Karpas-422 (cell line): ENCODE measurements around the gene DDX19B. TPM values are rescaled to one million over a fixed set of nuclear protein-coding genes. Genes with fewer than 3 reads are reported as not detected.
"Not testable (repeated sequence)": the region's sequence is repeated elsewhere in the genome, so short reads cannot be mapped to it uniquely, and the experiment has no call there.

Experiments used
- DNase-seq: peaks from one replicate; pipeline ENCODE4 v3.0.0-alpha.2; 2015
- H2AFZ ChIP-seq: fragments of 200-600 bp; sonication (generic); 2 replicates; pipeline ENCODE4 v1.6.1; 2014; ENCODE audit warnings: antibody characterized with exemption, low read length, mixed read lengths
- H3K27ac ChIP-seq: fragments of 200-600 bp; sonication (generic); 2 replicates; pipeline ENCODE4 v1.5.1; 2014; ENCODE audit warnings: mild to moderate bottlenecking, low read length, moderate library complexity
- H3K27me3 ChIP-seq: fragments of 200-600 bp; sonication (generic); 2 replicates; pipeline ENCODE4 v1.6.1; 2014; ENCODE audit warnings: low read length, mixed read lengths
- H3K36me3 ChIP-seq: fragments of 200-600 bp; sonication (generic); 2 replicates; pipeline ENCODE4 v1.6.1; 2014; ENCODE audit warnings: low read length, mixed read lengths; ENCODE audit not compliant: insufficient read depth
- H3K4me1 ChIP-seq: fragments of 200-600 bp; sonication (generic); 2 replicates; pipeline ENCODE4 v1.6.1; 2014; ENCODE audit warnings: mild to moderate bottlenecking, low read length, mixed read lengths
- H3K4me2 ChIP-seq: fragments of 200-600 bp; sonication (generic); 2 replicates; pipeline ENCODE4 v1.6.1; 2014; ENCODE audit warnings: low read length, low read depth, mild to moderate bottlenecking; ENCODE audit not compliant: poor library complexity, severe bottlenecking
- H3K4me3 ChIP-seq: fragments of 200-600 bp; sonication (generic); 2 replicates; pipeline ENCODE4 v1.5.1; 2014; ENCODE audit warnings: mild to moderate bottlenecking, antibody characterized with exemption, low read length, mixed read lengths
- H3K79me2 ChIP-seq: fragments of 200-600 bp; sonication (generic); 2 replicates; pipeline ENCODE4 v1.6.1; 2014; ENCODE audit warnings: mild to moderate bottlenecking, low read length, mixed read lengths
- H3K9ac ChIP-seq: fragments of 200-600 bp; sonication (generic); 2 replicates; pipeline ENCODE4 v1.6.0; 2014; ENCODE audit warnings: low read length
- H3K9me2 ChIP-seq: fragments of 200-600 bp; sonication (generic), shearing (Covaris generic); replicated peaks from 2 replicates; pipeline ENCODE4 v1.6.0; 2014; ENCODE audit warnings: mild to moderate bottlenecking, low read length, moderate library complexity; ENCODE audit not compliant: insufficient read depth
- H3K9me3 ChIP-seq: fragments of 300-700, 200-600 bp; sonication (generic); 2 replicates; pipeline ENCODE4 v1.6.1; 2014; ENCODE audit warnings: low read length, mixed read lengths
- H4K20me1 ChIP-seq: fragments of 200-600 bp; sonication (generic); 2 replicates; pipeline ENCODE4 v1.6.1; 2014; ENCODE audit warnings: mild to moderate bottlenecking, antibody characterized with exemption, low read length, low read depth; ENCODE audit not compliant: insufficient read depth
- total RNA-seq: library from RNA; depleted of rRNA; stranded (reverse); fragments of >200 nt; shearing (Covaris generic); gene quantifications from 2 replicates; pipeline ENCODE4 v1.2.3, GENCODE V29; 2014; ENCODE audit warnings: low replicate concordance

Gene DDX19B
- total RNA-seq, 1 experiment from 2014 or later = 63.7 TPM

DNA sequence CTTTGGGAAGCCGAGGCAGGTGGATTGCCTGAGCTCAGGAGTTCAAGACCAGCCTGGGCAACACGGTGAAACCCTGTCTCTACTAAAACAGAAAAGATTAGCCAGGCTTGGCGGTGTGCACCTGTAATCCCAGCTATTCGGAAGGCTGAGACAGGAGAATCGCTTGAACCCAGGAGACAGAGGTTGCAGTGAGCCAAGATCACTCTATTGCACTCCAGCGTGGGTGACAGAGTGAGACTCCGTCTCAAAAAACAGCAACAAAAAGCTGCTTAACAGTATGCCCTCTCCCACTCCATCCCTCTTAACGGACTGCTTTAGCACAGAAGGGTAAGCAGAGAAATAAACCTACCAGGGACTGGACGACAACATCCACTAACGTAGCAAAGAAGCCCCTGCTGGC lies 31.1 kb upstream of the DDX19B start:
- not testable (repeated sequence) for H3K4me2 ChIP-seq, H3K9me3 ChIP-seq, H3K9me2 ChIP-seq, H3K79me2 ChIP-seq, H3K27me3 ChIP-seq, H3K4me3 ChIP-seq, H3K9ac ChIP-seq, H2AFZ ChIP-seq, H3K27ac ChIP-seq, DNase-seq, H4K20me1 ChIP-seq, H3K4me1 ChIP-seq
- H3K36me3 ChIP-seq = peaks cover 46% of the 10 kb centered on the region

DNA sequence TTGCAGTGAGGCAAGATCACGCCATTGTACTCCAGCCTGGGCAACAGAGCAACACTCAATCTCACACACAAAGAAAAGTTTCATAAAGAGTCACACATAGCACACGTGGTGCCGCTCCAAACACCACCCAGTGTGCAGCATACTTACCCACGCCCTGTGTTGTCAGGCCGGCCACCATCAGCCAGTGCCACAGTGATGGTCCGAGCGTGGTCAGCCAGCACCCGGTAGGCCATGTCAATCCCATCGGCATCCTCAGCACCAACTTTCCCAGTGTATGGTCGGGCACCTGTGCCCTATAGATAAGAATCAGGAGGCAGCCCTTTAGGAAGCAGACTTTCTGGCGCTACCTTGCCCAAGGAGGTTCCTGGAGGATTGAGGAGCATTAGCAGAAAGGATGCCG lies 29.5 kb upstream of the DDX19B start:
- H3K4me3 ChIP-seq = no peak overlapping the region
- no peak overlapping the region for H3K4me2 ChIP-seq
- no peaks in the 10 kb centered on the region for H3K79me2 ChIP-seq
- no peak overlapping the region for H2AFZ ChIP-seq
- no peaks in the 10 kb centered on the region for H4K20me1 ChIP-seq
- H3K4me1 ChIP-seq = no peaks in the 10 kb centered on the region
- no peaks in the 10 kb centered on the region for H3K9me2 ChIP-seq
- H3K27ac ChIP-seq = no peak overlapping the region
- H3K27me3 ChIP-seq = no peaks in the 10 kb centered on the region
- no peak overlapping the region for H3K9ac ChIP-seq
- H3K36me3 ChIP-seq = peaks cover 48% of the 10 kb centered on the region
- DNase-seq = no peak
- H3K9me3 ChIP-seq = no peaks in the 10 kb centered on the region

DNA sequence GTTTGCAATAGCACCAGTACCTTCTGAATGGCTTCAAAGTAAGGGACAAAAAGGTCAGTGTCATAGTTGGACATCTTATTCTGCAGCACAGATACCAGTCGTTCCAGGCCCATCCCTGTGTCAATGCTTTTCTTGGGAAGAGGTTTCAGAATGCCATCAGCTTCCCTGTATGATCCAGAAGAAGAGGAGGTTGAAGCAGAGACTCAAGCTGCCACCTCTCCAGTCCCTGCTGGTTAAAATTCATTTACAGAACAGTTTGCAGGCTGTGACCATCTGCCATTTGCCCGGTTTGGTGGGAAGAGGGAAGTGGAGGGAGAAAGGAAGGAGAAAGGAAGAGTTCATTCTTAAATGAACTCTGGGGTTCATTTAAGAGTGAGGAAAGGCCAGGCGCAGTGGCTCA lies 28.8 kb upstream of the DDX19B start:
- Histone ChIP-seq H3K4me1 (no peaks in the 10 kb centered on the region), H3K4me2 (no peak overlapping the region), H2AFZ (no peak overlapping the region), H3K27me3 (no peaks in the 10 kb centered on the region), H3K9ac (no peak overlapping the region), H3K4me3 (no peak overlapping the region), H4K20me1 (no peaks in the 10 kb centered on the region), H3K79me2 (no peaks in the 10 kb centered on the region), H3K36me3 (peaks cover 41% of the 10 kb centered on the region), H3K27ac (no peak overlapping the region), H3K9me2 (no peaks in the 10 kb centered on the region), H3K9me3 (no peaks in the 10 kb centered on the region)
- DNase-seq = no peak

DNA sequence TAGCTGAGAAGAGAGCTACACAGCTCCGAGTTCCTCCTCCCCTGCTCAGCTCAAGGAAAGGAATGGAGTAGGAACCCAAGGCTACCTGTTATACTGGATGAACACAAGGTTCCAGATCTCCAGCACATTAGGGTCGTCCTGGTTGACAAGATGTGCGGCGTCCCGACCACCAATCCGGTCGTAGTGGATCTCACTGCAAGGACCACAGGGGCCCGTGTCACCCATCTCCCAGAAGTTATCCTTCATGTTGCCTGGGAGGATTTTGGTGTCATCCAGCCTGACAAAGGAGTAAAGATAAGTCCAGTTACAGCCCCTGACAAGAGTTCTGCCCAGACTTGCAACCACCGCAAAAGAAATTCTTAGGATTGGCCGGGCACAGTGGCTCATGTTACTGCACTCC lies 27.3 kb upstream of the DDX19B start:
- no peak overlapping the region for H3K4me3 ChIP-seq
- no peak overlapping the region for H3K9ac ChIP-seq
- H3K27me3 ChIP-seq = no peaks in the 10 kb centered on the region
- H3K4me1 ChIP-seq = no peaks in the 10 kb centered on the region
- H2AFZ ChIP-seq = no peak overlapping the region
- H3K27ac ChIP-seq = no peak overlapping the region
- H3K36me3 ChIP-seq = peaks cover 41% of the 10 kb centered on the region
- H3K79me2 ChIP-seq = no peaks in the 10 kb centered on the region
- no peak overlapping the region for H3K4me2 ChIP-seq
- DNase-seq = no peak
- H3K9me2 ChIP-seq = no peaks in the 10 kb centered on the region
- no peaks in the 10 kb centered on the region for H4K20me1 ChIP-seq
- H3K9me3 ChIP-seq = no peaks in the 10 kb centered on the region

DNA sequence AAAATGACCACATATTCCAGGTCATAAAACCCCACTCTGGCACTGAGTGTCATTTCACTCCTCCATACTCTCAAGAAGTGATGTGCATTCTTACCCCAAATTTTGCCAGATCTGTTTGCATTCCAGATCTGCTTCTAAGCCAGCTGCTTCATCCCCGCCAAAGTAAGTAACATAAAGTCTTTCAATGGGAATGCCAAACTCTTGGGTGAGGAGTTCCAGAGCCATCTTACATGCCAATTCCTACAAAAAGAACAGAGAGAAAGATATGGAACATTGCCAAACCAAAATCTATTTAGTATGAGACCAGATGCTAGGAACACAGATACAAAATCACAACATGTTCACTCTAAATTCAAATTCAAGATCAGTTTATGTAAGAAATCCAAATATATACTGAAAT lies 22.6 kb upstream of the DDX19B start:
- no peak overlapping the region for H3K9ac ChIP-seq
- H3K36me3 ChIP-seq = peaks cover 41% of the 10 kb centered on the region
- no peak for DNase-seq
- no peak overlapping the region for H3K4me2 ChIP-seq
- H3K27me3 ChIP-seq = no peaks in the 10 kb centered on the region
- no peak overlapping the region for H3K27ac ChIP-seq
- H3K9me2 ChIP-seq = no peaks in the 10 kb centered on the region
- H3K4me1 ChIP-seq = no peaks in the 10 kb centered on the region
- no peaks in the 10 kb centered on the region for H3K9me3 ChIP-seq
- H3K79me2 ChIP-seq = peaks cover 11% of the 10 kb centered on the region; the same call in 1 of the 2 replicates
- H3K4me3 ChIP-seq = no peak overlapping the region
- 0 out of 2 replicates have a peak, but pooled peaks cover 3% of the 10 kb centered on the region for H4K20me1 ChIP-seq
- H2AFZ ChIP-seq = no peak overlapping the region

DNA sequence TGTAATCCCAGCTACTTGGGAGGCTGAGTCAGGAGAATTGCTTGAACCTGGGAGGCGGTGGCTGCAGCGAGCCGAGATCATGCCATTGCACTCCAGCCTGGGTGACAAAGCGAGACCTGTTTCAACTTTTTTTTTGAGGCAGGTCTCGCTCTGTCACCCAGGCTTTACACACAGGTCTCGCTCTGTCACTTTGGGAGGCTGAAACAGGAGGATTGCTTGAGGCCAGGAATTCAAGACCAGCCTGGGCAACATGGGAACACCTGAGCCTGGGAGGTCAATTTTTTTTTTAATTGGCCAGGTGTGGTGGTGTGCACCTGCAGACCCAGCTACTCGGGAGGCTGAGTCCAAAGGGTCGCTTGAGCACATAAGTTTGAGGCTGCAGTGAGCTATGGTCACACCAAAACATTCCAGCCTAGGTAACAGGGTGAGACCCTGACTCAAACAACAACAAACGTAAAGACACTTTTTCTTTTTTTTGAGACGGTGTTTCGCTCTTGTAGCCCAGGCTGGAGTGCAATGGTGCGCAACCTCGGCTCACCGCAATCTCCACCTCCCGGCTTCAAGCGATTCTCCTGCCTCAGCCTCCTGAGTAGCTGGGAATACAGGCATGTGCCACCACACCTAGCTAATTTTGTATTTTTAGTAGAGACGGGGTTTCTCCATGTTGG lies 11.5 kb upstream of the DDX19B start:
- not testable (repeated sequence) for H3K9me3 ChIP-seq, H2AFZ ChIP-seq, H3K27me3 ChIP-seq, H4K20me1 ChIP-seq, H3K9me2 ChIP-seq, DNase-seq
- Histone ChIP-seq H3K4me2 (peak overlapping the region; percentile 95), H3K27ac (peak overlapping the region; percentile 80), H3K36me3 (peaks cover 27% of the 10 kb centered on the region), H3K4me1 (peaks cover 17% of the 10 kb centered on the region), H3K4me3 (peak overlapping the region; percentile 97; the same call in 1 of the 2 replicates), H3K79me2 (peaks cover 45% of the 10 kb centered on the region), H3K9ac (peak overlapping the region; percentile 69)

DNA sequence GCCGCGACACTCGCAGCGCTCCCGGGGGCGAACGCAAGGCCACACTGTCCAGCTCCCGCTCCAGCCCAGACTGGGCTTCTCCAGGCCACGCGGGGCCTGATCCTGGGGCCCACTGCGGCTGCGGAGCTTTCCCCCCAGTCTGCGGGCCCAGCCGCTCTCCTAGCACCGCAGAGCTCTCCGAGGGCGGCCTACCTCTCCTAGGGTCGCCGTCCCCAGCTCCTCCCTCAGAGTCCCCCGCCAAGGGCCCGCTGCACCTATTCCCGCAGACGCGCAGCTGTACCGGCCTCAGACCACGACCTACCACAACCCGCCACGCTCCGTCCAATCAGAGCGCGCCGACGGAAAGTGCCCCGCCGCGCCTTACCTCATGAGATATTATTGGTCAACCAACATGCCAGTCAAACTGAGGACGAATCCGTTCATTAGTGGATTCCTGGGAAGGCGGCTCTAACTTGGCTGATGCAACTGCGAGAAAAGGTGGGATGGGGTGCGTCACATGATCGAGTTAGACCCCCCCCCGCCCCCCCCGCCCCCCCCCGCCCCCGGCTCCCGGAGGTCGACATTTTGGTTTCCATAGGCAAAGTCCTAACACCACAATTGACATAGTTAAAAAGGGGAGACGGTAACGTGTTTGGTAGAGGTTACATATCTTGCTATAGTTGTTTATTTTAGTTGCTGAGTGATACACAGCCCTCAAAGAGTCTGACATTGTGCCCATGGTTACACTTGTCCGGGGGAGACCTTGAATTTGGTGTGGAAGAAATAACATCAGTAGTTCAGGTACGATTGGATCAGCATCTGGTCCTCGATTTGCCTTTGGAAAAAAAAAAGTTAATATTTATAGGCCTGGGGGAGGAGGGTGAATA lies 9.5 kb upstream of the DDX19B start, which contains the start of gene AARS1:
TSS of gene AARS1 (minus strand) at position 278 of the 866 bp plus-strand sequence. CDS start 6,743 bp downstream, outside the sequence.
- Histone ChIP-seq H4K20me1 (no peaks in the 10 kb centered on the region), H3K36me3 (peaks cover 15% of the 10 kb centered on the region), H3K4me3 (peak within 1 kb of the TSS; percentile 97), H3K4me1 (peaks cover 17% of the 10 kb centered on the region), H3K9me2 (no peaks in the 10 kb centered on the region), H3K9me3 (no peaks in the 10 kb centered on the region), H3K27me3 (no peaks in the 10 kb centered on the region), H3K4me2 (peak within 1 kb of the TSS; percentile 95), H3K9ac (peak within 1 kb of the TSS; percentile 99), H3K27ac (peak within 1 kb of the TSS; percentile 94), H2AFZ (0 out of 2 replicates have a peak within 1 kb of the TSS, but pooled peaks have one; percentile 74), H3K79me2 (peaks cover 40% of the 10 kb centered on the region)
- peak; percentile 100 for DNase-seq

DNA sequence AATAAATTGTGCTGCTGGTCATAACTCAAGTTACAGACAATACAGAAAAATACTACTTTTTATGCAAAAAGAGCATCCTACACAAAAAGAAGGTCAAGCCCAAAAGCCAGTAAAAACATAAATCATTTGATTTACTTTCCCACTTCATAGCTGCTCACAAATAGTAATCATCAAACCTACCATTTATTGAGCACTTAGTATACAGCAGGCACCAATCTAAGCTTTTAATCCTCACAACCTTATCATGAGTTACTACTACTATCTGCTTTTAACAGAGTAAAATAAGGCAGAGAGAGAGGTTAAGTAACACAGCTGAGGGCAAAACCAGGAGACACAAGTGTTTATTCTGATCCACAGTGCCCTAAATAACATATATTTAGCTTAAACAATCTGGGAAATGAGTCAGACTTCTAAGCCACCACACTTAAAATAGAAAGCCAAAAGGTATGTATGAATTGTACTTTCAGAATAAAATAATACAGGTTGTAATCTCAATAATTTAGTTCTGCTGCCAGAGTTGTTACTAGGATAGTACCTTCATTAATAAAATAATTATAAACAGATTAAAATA lies 8.0 kb upstream of the DDX19B start:
- H2AFZ ChIP-seq = peak overlapping the region; percentile 91
- H3K9ac ChIP-seq = no peak overlapping the region

More for the DNA sequence above, 8.0 kb upstream of the DDX19B start:
- no peak overlapping the region for H3K4me3 ChIP-seq
- no peaks in the 10 kb centered on the region for H4K20me1 ChIP-seq
- peaks cover 25% of the 10 kb centered on the region for H3K79me2 ChIP-seq
- no peaks in the 10 kb centered on the region for H3K9me2 ChIP-seq
- H3K4me2 ChIP-seq = no peak overlapping the region
- H3K27ac ChIP-seq = peak overlapping the region; percentile 29; the same call in 1 of the 2 replicates
- DNase-seq = no peak
- H3K9me3 ChIP-seq = no peaks in the 10 kb centered on the region
- H3K27me3 ChIP-seq = no peaks in the 10 kb centered on the region
- H3K4me1 ChIP-seq = peaks cover 17% of the 10 kb centered on the region
- no peaks in the 10 kb centered on the region for H3K36me3 ChIP-seq
